GM18861 (cell line): ENCODE data around the gene GCLM.

Source experiments
- ATAC-seq: cut with Tn5 transposase; IDR thresholded peaks from one replicate; pipeline ENCODE4 v1.9.1; 2021; ENCODE audit not compliant: unreplicated experiment

Gene GCLM

GRCh38 chr1:93847811-93848288 is 61.4 kb downstream of the GCLM start:
- peak; percentile 12 for ATAC-seq

- peak; percentile 68 for ATAC-seq
Observed at GRCh38 chr1:93846992-93847810, 62.0 kb downstream of the GCLM start.

GRCh38 chr1:93846206-93846991 is 62.8 kb downstream of the GCLM start:
- ATAC-seq = peak; percentile 50

GRCh38 chr1:93845538-93846205 is 63.6 kb downstream of the GCLM start:
- ATAC-seq = no peak

GRCh38 chr1:93844262-93845045 is 64.8 kb downstream of the GCLM start:
- no peak for ATAC-seq

- ATAC-seq = no peak
Observed at GRCh38 chr1:93842750-93843500, 66.3 kb downstream of the GCLM start.

GRCh38 chr1:93841771-93842170 is 67.5 kb downstream of the GCLM start:
- no peak for ATAC-seq

GRCh38 chr1:93840956-93841482 is 68.2 kb downstream of the GCLM start:
- ATAC-seq = no peak

- no peak for ATAC-seq
Observed at GRCh38 chr1:93839753-93840152, 69.5 kb downstream of the GCLM start.

GRCh38 chr1:93839307-93839706 is 69.9 kb downstream of the GCLM start:
- no peak for ATAC-seq

GRCh38 chr1:93837961-93838360 is 71.3 kb downstream of the GCLM start:
- no peak for ATAC-seq
